GM23248 (cell line): Measurements from ENCODE around the gene WDR54.
"Not testable (repeated sequence)": the region's sequence is repeated elsewhere in the genome, so short reads cannot be mapped to it uniquely, and the experiment has no call there.

ENCODE experiments used
- EZH2 ChIP-seq: fragments of 200-600 bp; sonication (generic); IDR thresholded peaks from 2 replicates; pipeline ENCODE4 v1.6.1; 2018; ENCODE audit warnings: antibody characterized with exemption, mild to moderate bottlenecking; ENCODE audit not compliant: insufficient read depth, poor library complexity, severe bottlenecking
- EZH2phosphoT487 ChIP-seq: fragments of 200-600 bp; sonication (generic); IDR thresholded peaks from 2 replicates; pipeline ENCODE4 v1.6.1; 2018; ENCODE audit warnings: antibody characterized with exemption, moderate library complexity, mild to moderate bottlenecking, low read depth; ENCODE audit not compliant: insufficient read depth

DNA sequence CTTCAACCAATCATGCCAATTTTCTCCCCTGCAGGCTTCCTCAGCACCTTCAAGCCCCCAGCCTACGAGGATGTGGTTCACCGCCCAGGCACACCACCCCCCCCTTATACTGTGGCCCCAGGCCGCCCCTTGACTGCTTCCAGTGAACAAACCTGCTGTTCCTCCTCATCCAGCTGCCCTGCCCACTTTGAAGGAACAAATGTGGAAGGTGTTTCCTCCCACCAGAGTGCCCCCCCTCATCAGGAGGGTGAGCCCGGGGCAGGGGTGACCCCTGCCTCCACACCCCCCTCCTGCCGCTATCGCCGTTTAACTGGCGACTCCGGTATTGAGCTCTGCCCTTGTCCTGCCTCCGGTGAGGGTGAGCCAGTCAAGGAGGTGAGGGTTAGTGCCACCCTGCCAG, 38.7 kb downstream of the WDR54 start:
- not testable (repeated sequence) for TF ChIP-seq EZH2phosphoT487, EZH2
